Endodermal cell (in vitro differentiated cells): ENCODE data around the gene DIP2B. TPM values are rescaled to one million over a fixed set of nuclear protein-coding genes. Genes with fewer than 3 reads are reported as not detected.

Experiments
- DNase-seq: peaks from one replicate; pipeline ENCODE4 v3.0.0-alpha.2; 2017
- H3K27ac ChIP-seq: 2 replicates; pipeline ENCODE4 v1.5.1; 2013; ENCODE audit warnings: mild to moderate bottlenecking, low read depth, low read length, moderate library complexity
- H3K27me3 ChIP-seq: 2 replicates; pipeline ENCODE4 v1.6.1; 2013; ENCODE audit warnings: mild to moderate bottlenecking, low read length, moderate library complexity; ENCODE audit not compliant: insufficient read depth, control insufficient read depth, poor library complexity, severe bottlenecking
- H3K36me3 ChIP-seq: 2 replicates; pipeline ENCODE4 v1.7.0; 2013; ENCODE audit warnings: mild to moderate bottlenecking, low read length, moderate library complexity; ENCODE audit not compliant: control insufficient read depth, insufficient read depth
- H3K4me1 ChIP-seq: one replicate; pipeline ENCODE4 v1.7.0; 2013; ENCODE audit warnings: low read length; ENCODE audit not compliant: control insufficient read depth, insufficient read depth
- H3K4me3 ChIP-seq: 2 replicates; pipeline ENCODE4 v1.5.1; 2013; ENCODE audit warnings: mild to moderate bottlenecking, low read length, moderate library complexity
- H3K9ac ChIP-seq: 2 replicates; pipeline ENCODE4 v1.6.1; 2013; ENCODE audit warnings: mild to moderate bottlenecking, low read length, moderate library complexity; ENCODE audit not compliant: poor library complexity, severe bottlenecking; ENCODE audit errors: extremely low read depth
- H3K9me3 ChIP-seq: 2 replicates; pipeline ENCODE4 v1.6.1; 2013; ENCODE audit warnings: mild to moderate bottlenecking, low read length, moderate library complexity; ENCODE audit not compliant: control insufficient read depth
- H3K27ac Mint-ChIP-seq: 2 replicates; pipeline ENCODE4 v1.8.0; 2020; ENCODE audit warnings: mixed read lengths
- H3K27me3 Mint-ChIP-seq: 2 replicates; pipeline ENCODE4 v1.8.0; 2021; ENCODE audit warnings: mild to moderate bottlenecking, mixed read lengths; ENCODE audit not compliant: insufficient read depth
- H3K36me3 Mint-ChIP-seq: 2 replicates; pipeline ENCODE4 v1.8.0; 2020; ENCODE audit warnings: low read depth, mixed read lengths
- H3K4me1 Mint-ChIP-seq: 2 replicates; pipeline ENCODE4 v1.8.0; 2020; ENCODE audit warnings: mixed read lengths
- H3K4me3 Mint-ChIP-seq: 2 replicates; pipeline ENCODE4 v1.8.0; 2020; ENCODE audit warnings: mild to moderate bottlenecking, moderate library complexity, mixed read lengths
- H3K9me3 Mint-ChIP-seq: 2 replicates; pipeline ENCODE4 v1.8.0; 2020; ENCODE audit warnings: mild to moderate bottlenecking, mixed read lengths
- WGBS, 2 experiments: methylation state at CpG; one replicate each; pipeline versions ENCODE4 v1.1.5 to v1.1.7; 2013; ENCODE audit warnings: missing lambda C conversion rate in 2 of 2, mixed read lengths in 1 of 2; ENCODE audit not compliant: insufficient coverage in 1 of 2, insufficient read length in 1 of 2; 5-methylcytosine and 5-hydroxymethylcytosine counted together
- total RNA-seq, 2 donors: library from RNA; stranded (reverse); fragmentation: NEBNext Ultra II Directional in 1 of 2; extraction: Animal tissue kit (Norgen Biotek cat#: 25700) in 1 of 2; gene quantifications; 2 replicates in 1 of 2; 3 replicates in 1 of 2; pipeline ENCODE4 v1.2.1, GENCODE V29; 2021
- TF ChIP-seq, protein P1 (sequence below): fragments of 200-600 bp; sonication (generic); conservative IDR thresholded peaks from 2 replicates; pipeline ENCODE4 v1.5.0; 2021; ENCODE audit warnings: antibody characterized with exemption, mild to moderate bottlenecking

DIP2B gene
- total RNA-seq, 2 donors from 2014 or later, result 20.6 to 21.3 TPM

- H3K27me3 Mint-ChIP-seq, result no peaks in the 10 kb centered on the region
- peak overlapping the region; percentile 89 for H3K27ac Mint-ChIP-seq
- TF ChIP-seq, protein P1, sequence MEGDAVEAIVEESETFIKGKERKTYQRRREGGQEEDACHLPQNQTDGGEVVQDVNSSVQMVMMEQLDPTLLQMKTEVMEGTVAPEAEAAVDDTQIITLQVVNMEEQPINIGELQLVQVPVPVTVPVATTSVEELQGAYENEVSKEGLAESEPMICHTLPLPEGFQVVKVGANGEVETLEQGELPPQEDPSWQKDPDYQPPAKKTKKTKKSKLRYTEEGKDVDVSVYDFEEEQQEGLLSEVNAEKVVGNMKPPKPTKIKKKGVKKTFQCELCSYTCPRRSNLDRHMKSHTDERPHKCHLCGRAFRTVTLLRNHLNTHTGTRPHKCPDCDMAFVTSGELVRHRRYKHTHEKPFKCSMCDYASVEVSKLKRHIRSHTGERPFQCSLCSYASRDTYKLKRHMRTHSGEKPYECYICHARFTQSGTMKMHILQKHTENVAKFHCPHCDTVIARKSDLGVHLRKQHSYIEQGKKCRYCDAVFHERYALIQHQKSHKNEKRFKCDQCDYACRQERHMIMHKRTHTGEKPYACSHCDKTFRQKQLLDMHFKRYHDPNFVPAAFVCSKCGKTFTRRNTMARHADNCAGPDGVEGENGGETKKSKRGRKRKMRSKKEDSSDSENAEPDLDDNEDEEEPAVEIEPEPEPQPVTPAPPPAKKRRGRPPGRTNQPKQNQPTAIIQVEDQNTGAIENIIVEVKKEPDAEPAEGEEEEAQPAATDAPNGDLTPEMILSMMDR, result no peak
- Histone ChIP-seq H3K9ac (peak overlapping the region; percentile 83), H3K27ac (peak overlapping the region; percentile 88), H3K9me3 (peaks cover 14% of the 10 kb centered on the region), H3K36me3 (no peaks in the 10 kb centered on the region), H3K4me1 (peaks cover 3% of the 10 kb centered on the region), H3K4me3 (peak overlapping the region; percentile 93), H3K27me3 (no peaks in the 10 kb centered on the region)
- WGBS, 2 experiments, result 4 to 7% methylated on average over 10 to 11 of the region's 11 CpGs
- H3K9me3 Mint-ChIP-seq, result peaks cover 5% of the 10 kb centered on the region
- H3K4me1 Mint-ChIP-seq, result peaks cover 39% of the 10 kb centered on the region
- peaks cover under 1% of the 10 kb centered on the region for H3K36me3 Mint-ChIP-seq
- H3K4me3 Mint-ChIP-seq, result peak overlapping the region; percentile 90
- no peak for DNase-seq
These were observed 1.1 kb downstream of the DIP2B start for GRCh38 chr12:50505675-50506530.

- Mint-ChIP-seq H3K27ac (no peak overlapping the region), H3K4me1 (peaks cover 39% of the 10 kb centered on the region), H3K36me3 (no peaks in the 10 kb centered on the region), H3K9me3 (peaks cover 2% of the 10 kb centered on the region), H3K27me3 (no peaks in the 10 kb centered on the region), H3K4me3 (peak overlapping the region; percentile 90)
- no peak for DNase-seq
- Histone ChIP-seq H3K27ac (no peak overlapping the region), H3K36me3 (no peaks in the 10 kb centered on the region), H3K9me3 (peaks cover 4% of the 10 kb centered on the region), H3K27me3 (no peaks in the 10 kb centered on the region), H3K4me1 (peaks cover 3% of the 10 kb centered on the region), H3K9ac (no peak overlapping the region), H3K4me3 (peak overlapping the region; percentile 93)
- 51 to 52% methylated on average over 2 of the region's 2 CpGs for WGBS, 2 experiments
- TF ChIP-seq, protein P1, result no peak
These were observed 2.1 kb downstream of the DIP2B start for GRCh38 chr12:50506753-50507473.

DNA sequence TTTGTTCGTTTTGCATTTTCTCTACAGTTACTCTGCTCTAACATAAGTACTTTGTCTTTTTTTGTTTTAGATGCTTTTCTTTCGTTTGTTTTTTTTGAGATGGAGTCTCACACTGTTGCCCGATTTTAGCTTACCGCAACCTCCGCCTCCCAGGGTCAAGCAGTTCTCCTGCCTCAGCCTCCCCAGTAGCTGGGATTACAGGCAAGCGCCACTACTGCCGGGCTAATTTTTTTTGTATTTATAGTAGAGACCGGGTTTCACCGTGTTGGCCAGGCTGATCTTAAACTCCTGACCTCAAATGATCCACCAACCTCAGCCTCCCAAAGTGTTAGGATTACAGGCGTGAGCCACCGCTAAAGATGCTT lies 2.7 kb downstream of the DIP2B start:
- TF ChIP-seq, protein P1, result no peak
- H3K27ac Mint-ChIP-seq, result no peak overlapping the region
- H3K4me3 ChIP-seq, result peak overlapping the region; percentile 23
- no peaks in the 10 kb centered on the region for H3K36me3 Mint-ChIP-seq
- no peaks in the 10 kb centered on the region for H3K27me3 Mint-ChIP-seq
- H3K9ac ChIP-seq, result no peak overlapping the region
- H3K9me3 Mint-ChIP-seq, result no peaks in the 10 kb centered on the region
- no peak overlapping the region for H3K27ac ChIP-seq
- H3K27me3 ChIP-seq, result no peaks in the 10 kb centered on the region
- no peaks in the 10 kb centered on the region for H3K36me3 ChIP-seq
- WGBS, 2 experiments, result 90 to 94% methylated on average over 10 of the region's 11 CpGs
- H3K4me1 ChIP-seq, result peaks cover 3% of the 10 kb centered on the region
- H3K9me3 ChIP-seq, result no peaks in the 10 kb centered on the region
- no peak overlapping the region for H3K4me3 Mint-ChIP-seq
- H3K4me1 Mint-ChIP-seq, result peaks cover 39% of the 10 kb centered on the region
- no peak for DNase-seq
